Activated CD8-positive, alpha-beta memory T cell treated with anti-CD3 and anti-CD28 coated beads for 24 hours (primary cell): ENCODE results near the gene TIGD6.
"Not testable (repeated sequence)": the region's sequence is repeated elsewhere in the genome, so short reads cannot be mapped to it uniquely, and the experiment has no call there.

Source experiments
- DNase-seq: peaks from one replicate; pipeline ENCODE4 v3.0.0-alpha.2; 2020

Gene TIGD6

GRCh38 chr5:150000256-150000989 lies at the start of gene TIGD6, which contains the start of gene HMGXB3:
Gene TIGD6, minus strand, starts transcription at chr5:150000654. Its CDS starts 4,306 bp downstream, at chr5:149996348.
Gene HMGXB3, plus strand, starts transcription at chr5:150000739. Its CDS starts 4,114 bp downstream, at chr5:150004853.
- peak; percentile 94 for DNase-seq

GRCh38 chr5:150046031-150046430 lies 45.6 kb upstream of the TIGD6 start:
- no peak for DNase-seq

GRCh38 chr5:150045549-150045948 lies 45.1 kb upstream of the TIGD6 start:
- DNase-seq: no peak

- no peak for DNase-seq
Observed at GRCh38 chr5:150044712-150045111, 44.3 kb upstream of the TIGD6 start.

- DNase-seq: no peak
Observed at GRCh38 chr5:150044329-150044681, 43.9 kb upstream of the TIGD6 start.

GRCh38 chr5:150043657-150044328 lies 43.3 kb upstream of the TIGD6 start:
- DNase-seq: peak; percentile 41

- no peak for DNase-seq
Observed at GRCh38 chr5:150042459-150042858, 42.0 kb upstream of the TIGD6 start.

- DNase-seq: no peak
Observed at GRCh38 chr5:150038547-150038946, 38.1 kb upstream of the TIGD6 start.

- no peak for DNase-seq
Observed at GRCh38 chr5:150036513-150036912, 36.1 kb upstream of the TIGD6 start.

- no peak for DNase-seq
Observed at GRCh38 chr5:150035139-150035895, 34.9 kb upstream of the TIGD6 start.

- no peak for DNase-seq
Observed at GRCh38 chr5:150034662-150035061, 34.2 kb upstream of the TIGD6 start.

- no peak for DNase-seq
Observed at GRCh38 chr5:150033334-150033733, 32.9 kb upstream of the TIGD6 start.

GRCh38 chr5:150028047-150028446 lies 27.6 kb upstream of the TIGD6 start:
- not testable (repeated sequence) for DNase-seq

GRCh38 chr5:150026682-150027172 lies 26.3 kb upstream of the TIGD6 start:
- no peak for DNase-seq

GRCh38 chr5:150024346-150024984 lies 24.0 kb upstream of the TIGD6 start:
- DNase-seq: no peak

GRCh38 chr5:150023136-150023535 lies 22.7 kb upstream of the TIGD6 start:
- DNase-seq: no peak

GRCh38 chr5:150022681-150023080 lies 22.2 kb upstream of the TIGD6 start:
- DNase-seq: no peak

GRCh38 chr5:150022158-150022531 lies 21.7 kb upstream of the TIGD6 start:
- no peak for DNase-seq

- no peak for DNase-seq
Observed at GRCh38 chr5:150021491-150022157, 21.2 kb upstream of the TIGD6 start.

- DNase-seq: no peak
Observed at GRCh38 chr5:150020249-150020648, 19.8 kb upstream of the TIGD6 start.

- no peak for DNase-seq
Observed at GRCh38 chr5:150017226-150018005, 17.0 kb upstream of the TIGD6 start.

- no peak for DNase-seq
Observed at GRCh38 chr5:150016537-150016936, 16.1 kb upstream of the TIGD6 start.
